H9 (cell line): ENCODE data around the gene CCNI2. TPM values are rescaled to one million over a fixed set of nuclear protein-coding genes. Genes with fewer than 3 reads are reported as not detected.
A peak's percentile ranks its signal among the peaks of the same experiment; 100 is the strongest.

Experiments used
- DNase-seq: peaks from one replicate; pipeline ENCODE4 v3.0.0-alpha.2; 2017
- H2AFZ ChIP-seq: one replicate; pipeline ENCODE4 v1.6.1; 2013; ENCODE audit warnings: mild to moderate bottlenecking, low read length, control low read depth, moderate library complexity
- H2AK5ac ChIP-seq: 2 replicates; pipeline ENCODE4 v1.6.1; 2013; ENCODE audit warnings: low read length, control low read depth, mixed read lengths; ENCODE audit not compliant: insufficient read length
- H2BK120ac ChIP-seq: one replicate; pipeline ENCODE4 v1.6.1; 2013; ENCODE audit warnings: low read depth, mild to moderate bottlenecking, low read length, control low read depth, inconsistent platforms; ENCODE audit not compliant: poor library complexity, severe bottlenecking
- H2BK12ac ChIP-seq: 2 replicates; pipeline ENCODE4 v1.6.1; 2013; ENCODE audit warnings: low read length, control low read depth, mixed read lengths, low read depth; ENCODE audit not compliant: insufficient read length
- H2BK15ac ChIP-seq: 2 replicates; pipeline ENCODE4 v1.6.1; 2013; ENCODE audit warnings: low read depth, low read length, control low read depth
- H2BK20ac ChIP-seq: one replicate; pipeline ENCODE4 v1.6.1; 2013; ENCODE audit warnings: low read depth, mild to moderate bottlenecking, low read length, control low read depth, inconsistent platforms; ENCODE audit not compliant: poor library complexity, severe bottlenecking
- H2BK5ac ChIP-seq: 2 replicates; pipeline ENCODE4 v1.6.1; 2013; ENCODE audit warnings: low read length, control low read depth, mixed read lengths; ENCODE audit not compliant: insufficient read length
- H3K14ac ChIP-seq: 2 replicates; pipeline ENCODE4 v1.6.1; 2013; ENCODE audit warnings: low read length, control low read depth; ENCODE audit not compliant: insufficient read depth
- H3K18ac ChIP-seq: 2 replicates; pipeline ENCODE4 v1.6.1; 2013; ENCODE audit warnings: low read depth, mild to moderate bottlenecking, mixed read lengths, low read length, control low read depth; ENCODE audit not compliant: insufficient read length
- H3K23ac ChIP-seq: 2 replicates; pipeline ENCODE4 v1.6.1; 2013; ENCODE audit warnings: low read length, control low read depth, mixed read lengths, low read depth; ENCODE audit not compliant: insufficient read length
- H3K23me2 ChIP-seq: 2 replicates; pipeline ENCODE4 v1.6.1; 2013; ENCODE audit warnings: low read depth, mild to moderate bottlenecking, mixed read lengths, low read length, control low read depth; ENCODE audit not compliant: insufficient read length, poor library complexity, severe bottlenecking
- H3K27ac ChIP-seq: 2 replicates; pipeline ENCODE4 v1.5.1; 2013; ENCODE audit warnings: low read length, control low read depth, mixed read lengths, low read depth; ENCODE audit not compliant: insufficient read length
- H3K27me3 ChIP-seq: 2 replicates; pipeline ENCODE4 v1.6.1; 2013; ENCODE audit warnings: low read length, control low read depth, inconsistent platforms; ENCODE audit not compliant: insufficient read depth
- H3K4ac ChIP-seq: 2 replicates; pipeline ENCODE4 v1.6.1; 2013; ENCODE audit warnings: low read depth, mild to moderate bottlenecking, control low read depth, inconsistent platforms, low read length, moderate library complexity
- H3K4me1 ChIP-seq: 2 replicates; pipeline ENCODE4 v1.6.1; 2013; ENCODE audit warnings: low read length, control low read depth, inconsistent platforms; ENCODE audit not compliant: insufficient read depth
- H3K4me2 ChIP-seq: 2 replicates; pipeline ENCODE4 v1.6.1; 2013; ENCODE audit warnings: low read length, control low read depth, mixed read lengths; ENCODE audit not compliant: insufficient read length, insufficient read depth
- H3K56ac ChIP-seq: 2 replicates; pipeline ENCODE4 v1.6.1; 2013; ENCODE audit warnings: low read depth, mild to moderate bottlenecking, mixed read lengths, low read length, control low read depth; ENCODE audit not compliant: insufficient read length
- H3K79me1 ChIP-seq: 2 replicates; pipeline ENCODE4 v1.6.1; 2013; ENCODE audit warnings: low read depth, mild to moderate bottlenecking, moderate library complexity, low read length, control low read depth, inconsistent platforms; ENCODE audit not compliant: insufficient read depth, poor library complexity, severe bottlenecking
- H3K79me2 ChIP-seq: 2 replicates; pipeline ENCODE4 v1.6.1; 2013; ENCODE audit warnings: low read length, control low read depth, inconsistent platforms; ENCODE audit not compliant: insufficient read depth
- H3K9ac ChIP-seq: 2 replicates; pipeline ENCODE4 v1.6.1; 2013; ENCODE audit warnings: low read length, control low read depth, mixed read lengths; ENCODE audit not compliant: insufficient read length; ENCODE audit errors: extremely low read depth
- H3K9me3 ChIP-seq: one replicate; pipeline ENCODE4 v1.6.1; 2013; ENCODE audit warnings: low read depth, low read length, inconsistent platforms; ENCODE audit not compliant: control insufficient read depth
- H3T11ph ChIP-seq: one replicate; pipeline ENCODE4 v1.6.1; 2013; ENCODE audit warnings: mild to moderate bottlenecking, low read length, control low read depth, inconsistent platforms
- H4K20me1 ChIP-seq: one replicate; pipeline ENCODE4 v1.6.1; 2013; ENCODE audit not compliant: control insufficient read depth, insufficient read length, insufficient read depth
- H4K5ac ChIP-seq: 2 replicates; pipeline ENCODE4 v1.6.1; 2013; ENCODE audit warnings: low read depth, mild to moderate bottlenecking, mixed read lengths, low read length, control low read depth; ENCODE audit not compliant: insufficient read length
- H4K8ac ChIP-seq: replicated peaks from 2 replicates; pipeline ENCODE4 v1.6.1; 2013; ENCODE audit warnings: low read length, control low read depth, mixed read lengths, low read depth; ENCODE audit not compliant: insufficient read length
- H4K91ac ChIP-seq: 2 replicates; pipeline ENCODE4 v1.6.1; 2013; ENCODE audit warnings: low read depth, mild to moderate bottlenecking, moderate library complexity, mixed read lengths, low read length, control low read depth; ENCODE audit not compliant: insufficient read length
- H3K27ac Mint-ChIP-seq, 3 experiments: 2 replicates in 2 of 3; 3 replicates in 1 of 3; pipeline ENCODE4 v1.8.0; 2020 to 2021; ENCODE audit warnings: mixed read lengths in 3 of 3, mild to moderate bottlenecking in 1 of 3, moderate library complexity in 1 of 3
- H3K27me3 Mint-ChIP-seq: 2 replicates; pipeline ENCODE4 v1.8.0; 2021; ENCODE audit warnings: low read depth, mild to moderate bottlenecking, moderate library complexity, mixed read lengths
- H3K36me3 Mint-ChIP-seq, 3 experiments: 2 replicates in 2 of 3; 3 replicates in 1 of 3; pipeline ENCODE4 v1.8.0; 2020 to 2021; ENCODE audit warnings: low read depth in 3 of 3, mixed read lengths in 3 of 3; ENCODE audit not compliant: insufficient read depth in 1 of 3
- H3K4me1 Mint-ChIP-seq, 2 experiments: 2 replicates each; pipeline ENCODE4 v1.8.0; 2020; ENCODE audit warnings: mixed read lengths in 2 of 2
- H3K4me3 Mint-ChIP-seq, 2 experiments: 2 replicates in 1 of 2; 3 replicates in 1 of 2; pipeline ENCODE4 v1.8.0; 2020 to 2021; ENCODE audit warnings: mild to moderate bottlenecking in 2 of 2, mixed read lengths in 2 of 2, moderate library complexity in 1 of 2
- H3K9me3 Mint-ChIP-seq, 2 experiments: 2 replicates in 1 of 2; 3 replicates in 1 of 2; pipeline ENCODE4 v1.8.0; 2020; ENCODE audit warnings: mild to moderate bottlenecking in 2 of 2, mixed read lengths in 2 of 2, moderate library complexity in 1 of 2
- CTCF ChIP-seq: fragments of 200-600 bp; sonication (generic); conservative IDR thresholded peaks from 3 replicates; pipeline ENCODE4 v1.8.0; 2021; ENCODE audit warnings: antibody characterized with exemption, mild to moderate bottlenecking
- WGBS: extraction: QIAGEN DNeasy Blood & Tissue Kit; methylation state at CpG from one replicate; pipeline ENCODE4 v1.1.7; 2013; ENCODE audit warnings: missing lambda C conversion rate, low lambda C conversion rate, mixed read lengths; ENCODE audit not compliant: insufficient read length; ENCODE audit errors: extremely low coverage; 5-methylcytosine and 5-hydroxymethylcytosine counted together
- total RNA-seq: library from RNA; stranded (reverse); gene quantifications from 2 replicates; pipeline ENCODE4 v1.2.1, GENCODE V29; 2021

The CCNI2 gene
- total RNA-seq, 1 experiment from 2014 or later, result 0.57 TPM

DNA sequence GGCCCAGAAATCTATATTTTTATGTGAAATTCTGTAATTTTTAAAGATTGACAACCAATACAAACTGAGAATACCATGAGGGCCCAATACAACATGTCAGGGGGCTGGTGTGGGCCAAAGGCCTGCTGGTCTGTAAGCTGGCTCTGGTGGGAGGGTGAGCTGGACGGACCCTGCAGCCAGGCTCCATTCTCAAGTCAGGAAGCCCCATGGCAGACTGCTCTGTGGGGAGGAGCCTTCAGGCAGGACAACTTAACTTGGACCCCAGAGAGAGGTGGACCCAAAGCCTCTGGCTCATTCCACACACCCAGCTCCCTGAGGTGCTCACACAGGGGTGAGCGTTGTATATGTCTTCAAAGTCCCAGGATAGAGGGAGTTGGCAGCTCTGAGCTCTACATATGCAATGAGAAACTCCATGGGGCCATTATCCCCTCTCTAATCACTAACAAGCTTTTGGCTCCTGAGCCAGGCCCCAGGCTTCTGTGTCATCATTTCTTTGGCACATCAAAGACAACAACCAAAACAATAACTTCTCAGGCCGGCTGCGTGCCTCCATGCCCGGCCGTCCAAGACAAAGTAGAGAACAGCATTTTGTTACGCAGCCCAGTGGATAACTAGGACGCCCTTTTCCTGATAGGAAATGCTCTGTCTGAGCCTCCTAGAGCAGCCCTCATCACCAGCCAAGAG, 23.4 kb downstream of the CCNI2 start:
- Histone ChIP-seq H4K91ac (no peak overlapping the region), H2BK120ac (no peak overlapping the region), H2AK5ac (no peak overlapping the region), H3K9ac (no peak overlapping the region), H3K23ac (no peak overlapping the region), H3K79me2 (peaks cover 2% of the 10 kb centered on the region; the same call in 1 of the 2 replicates), H3K4me1 (peaks cover 5% of the 10 kb centered on the region; the same call in 1 of the 2 replicates), H3K79me1 (peaks cover 2% of the 10 kb centered on the region), H3K4ac (no peak overlapping the region), H4K8ac (no peak overlapping the region), H3K27ac (no peak overlapping the region), H2BK15ac (no peak overlapping the region), H3K27me3 (no peaks in the 10 kb centered on the region; the same call in 1 of the 2 replicates), H2BK5ac (no peak overlapping the region), H3K9me3 (no peaks in the 10 kb centered on the region), H3K23me2 (no peaks in the 10 kb centered on the region), H4K20me1 (no peaks in the 10 kb centered on the region), H2BK20ac (no peak overlapping the region), H2BK12ac (no peak overlapping the region), H3K56ac (no peak overlapping the region), H2AFZ (no peak overlapping the region), H3T11ph (no peak overlapping the region), H3K18ac (no peak overlapping the region), H3K4me2 (no peak overlapping the region), H3K14ac (no peak overlapping the region; the same call in 1 of the 2 replicates), H4K5ac (no peak overlapping the region)
- no peak for DNase-seq
- WGBS, result no CpG with 5 or more reads among the region's 8 CpGs
- peak overlapping the region; percentile 15 to 89 (median 69); a peak in 3 of 7 replicates for H3K27ac Mint-ChIP-seq
- peaks cover 23 to 26% of the 10 kb centered on the region in 2 experiments for H3K4me1 Mint-ChIP-seq
- H3K4me3 Mint-ChIP-seq, result peak overlapping the region in 1 of 2 experiments; percentile 42; a peak in 1 of 5 replicates
- no peaks in the 10 kb centered on the region; a peak in 1 of 7 replicates for H3K36me3 Mint-ChIP-seq
- no peak for TF ChIP-seq CTCF
- H3K27me3 Mint-ChIP-seq, result peaks cover 34% of the 10 kb centered on the region
- no peaks in the 10 kb centered on the region for H3K9me3 Mint-ChIP-seq
